ENCODE measurements around the gene MOCOS. TPM values are rescaled to one million over a fixed set of nuclear protein-coding genes. Genes with fewer than 3 reads are reported as not detected.

Gene MOCOS
- total RNA-seq, 1 experiment from 2014 or later = 12.1 TPM

GRCh38 chr18:36250827-36251226 is 63.5 kb downstream of the MOCOS start:
- Histone ChIP-seq H3K4me3 (replicated peaks in 1 of 2; ENCODE audit: low read depth in 1 of 2, low read length in 2 of 2) (no peak overlapping the region), H3K4me2 (ENCODE audit: low read length) (no peak overlapping the region), H2AFZ (ENCODE audit: low read depth, low read length, poor library complexity, severe bottlenecking) (no peak overlapping the region), H3K36me3 (ENCODE audit: control insufficient read depth in 1 of 2, insufficient read depth in 2 of 2, low read length in 2 of 2) (0 out of 4 replicates have a peak, but pooled peaks cover 0 to 4% of the 10 kb centered on the region in 2 experiments), H3K79me2 (ENCODE audit: insufficient read depth, low read length) (no peaks in the 10 kb centered on the region), H3K9me2 (ENCODE audit: insufficient read depth) (no peaks in the 10 kb centered on the region), H3K27me3 (ENCODE audit: insufficient read depth, low read length) (no peaks in the 10 kb centered on the region), H4K20me1 (ENCODE audit: insufficient read depth) (no peaks in the 10 kb centered on the region), H3K9me3 (ENCODE audit: control insufficient read depth in 1 of 2, insufficient read depth in 1 of 2, low read depth in 1 of 2, low read length in 2 of 2) (0 out of 4 replicates have a peak, but pooled peaks cover 0 to 5% of the 10 kb centered on the region in 2 experiments), H3K27ac (ENCODE audit: low read depth, low read length) (no peak overlapping the region), H3K4me1 (ENCODE audit: control insufficient read depth in 1 of 2, insufficient read depth in 2 of 2, low read length in 2 of 2) (no peaks in the 10 kb centered on the region), H3K9ac (ENCODE audit: low read length) (no peak overlapping the region)
- ChIA-PET POLR2A (no interaction called here), RAD21 (ENCODE audit: low non-redundant PET in 1 of 2, low total read pairs in 2 of 2, uncharacterized antibody in 2 of 2, unreplicated experiment in 2 of 2) (no interaction called here), CTCF (no interaction called here)
- no TSS peak for BruUV-seq (replicated peaks)
- ATAC-seq (no peak), DNase-seq (ENCODE audit: low read depth, low spot score) (no peak)
- no peak for TF ChIP-seq EGR1 (IDR thresholded peaks at IDR 0.05; ENCODE audit: low read depth)
- no peak for TF ChIP-seq TCF7L2 (IDR thresholded peaks at IDR 0.05; ENCODE audit: borderline replicate concordance, extremely low read depth, insufficient read depth, insufficient read length)
- no peak for TF ChIP-seq POLR2AphosphoS5 (IDR thresholded peaks at IDR 0.05; ENCODE audit: low read depth, low read length)
- no peak for TF ChIP-seq JUND (IDR thresholded peaks at IDR 0.05)
- TF ChIP-seq CBX3 (IDR thresholded peaks at IDR 0.05; ENCODE audit: low read depth) = no peak
- TF ChIP-seq, protein P1, sequence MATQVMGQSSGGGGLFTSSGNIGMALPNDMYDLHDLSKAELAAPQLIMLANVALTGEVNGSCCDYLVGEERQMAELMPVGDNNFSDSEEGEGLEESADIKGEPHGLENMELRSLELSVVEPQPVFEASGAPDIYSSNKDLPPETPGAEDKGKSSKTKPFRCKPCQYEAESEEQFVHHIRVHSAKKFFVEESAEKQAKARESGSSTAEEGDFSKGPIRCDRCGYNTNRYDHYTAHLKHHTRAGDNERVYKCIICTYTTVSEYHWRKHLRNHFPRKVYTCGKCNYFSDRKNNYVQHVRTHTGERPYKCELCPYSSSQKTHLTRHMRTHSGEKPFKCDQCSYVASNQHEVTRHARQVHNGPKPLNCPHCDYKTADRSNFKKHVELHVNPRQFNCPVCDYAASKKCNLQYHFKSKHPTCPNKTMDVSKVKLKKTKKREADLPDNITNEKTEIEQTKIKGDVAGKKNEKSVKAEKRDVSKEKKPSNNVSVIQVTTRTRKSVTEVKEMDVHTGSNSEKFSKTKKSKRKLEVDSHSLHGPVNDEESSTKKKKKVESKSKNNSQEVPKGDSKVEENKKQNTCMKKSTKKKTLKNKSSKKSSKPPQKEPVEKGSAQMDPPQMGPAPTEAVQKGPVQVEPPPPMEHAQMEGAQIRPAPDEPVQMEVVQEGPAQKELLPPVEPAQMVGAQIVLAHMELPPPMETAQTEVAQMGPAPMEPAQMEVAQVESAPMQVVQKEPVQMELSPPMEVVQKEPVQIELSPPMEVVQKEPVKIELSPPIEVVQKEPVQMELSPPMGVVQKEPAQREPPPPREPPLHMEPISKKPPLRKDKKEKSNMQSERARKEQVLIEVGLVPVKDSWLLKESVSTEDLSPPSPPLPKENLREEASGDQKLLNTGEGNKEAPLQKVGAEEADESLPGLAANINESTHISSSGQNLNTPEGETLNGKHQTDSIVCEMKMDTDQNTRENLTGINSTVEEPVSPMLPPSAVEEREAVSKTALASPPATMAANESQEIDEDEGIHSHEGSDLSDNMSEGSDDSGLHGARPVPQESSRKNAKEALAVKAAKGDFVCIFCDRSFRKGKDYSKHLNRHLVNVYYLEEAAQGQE (IDR thresholded peaks at IDR 0.05; ENCODE audit: low read depth) = no peak
- TF ChIP-seq, protein P2, sequence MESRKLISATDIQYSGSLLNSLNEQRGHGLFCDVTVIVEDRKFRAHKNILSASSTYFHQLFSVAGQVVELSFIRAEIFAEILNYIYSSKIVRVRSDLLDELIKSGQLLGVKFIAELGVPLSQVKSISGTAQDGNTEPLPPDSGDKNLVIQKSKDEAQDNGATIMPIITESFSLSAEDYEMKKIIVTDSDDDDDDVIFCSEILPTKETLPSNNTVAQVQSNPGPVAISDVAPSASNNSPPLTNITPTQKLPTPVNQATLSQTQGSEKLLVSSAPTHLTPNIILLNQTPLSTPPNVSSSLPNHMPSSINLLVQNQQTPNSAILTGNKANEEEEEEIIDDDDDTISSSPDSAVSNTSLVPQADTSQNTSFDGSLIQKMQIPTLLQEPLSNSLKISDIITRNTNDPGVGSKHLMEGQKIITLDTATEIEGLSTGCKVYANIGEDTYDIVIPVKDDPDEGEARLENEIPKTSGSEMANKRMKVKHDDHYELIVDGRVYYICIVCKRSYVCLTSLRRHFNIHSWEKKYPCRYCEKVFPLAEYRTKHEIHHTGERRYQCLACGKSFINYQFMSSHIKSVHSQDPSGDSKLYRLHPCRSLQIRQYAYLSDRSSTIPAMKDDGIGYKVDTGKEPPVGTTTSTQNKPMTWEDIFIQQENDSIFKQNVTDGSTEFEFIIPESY (IDR thresholded peaks at IDR 0.05; ENCODE audit: extremely low read depth, insufficient replicate concordance, low read length) = no peak
- TF ChIP-seq EZH2phosphoT487 (IDR thresholded peaks at IDR 0.05; ENCODE audit: borderline replicate concordance) = no peak
- no peak for TF ChIP-seq SIN3A (IDR thresholded peaks at IDR 0.05; ENCODE audit: low read depth)
- TF ChIP-seq ZNF274 (IDR thresholded peaks at IDR 0.05; ENCODE audit: low read depth, low read length) = no peak
- intact Hi-C loops (cut with micrococcal nuclease) = no loop called here
